ENCODE measurements around the gene ATXN1. TPM values are rescaled to one million over a fixed set of nuclear protein-coding genes. Genes with fewer than 3 reads are reported as not detected.

ATXN1 gene
- polyA plus RNA-seq, 1 donor (not counting 4 experiments of a cell fraction or from before 2014, with no cell fraction given): 9.7 TPM

GRCh38 chr6:16766836-16767745, 5.8 kb upstream of the ATXN1 start:
- dilution Hi-C loops (cut with MboI; ENCODE audit: extremely low pct_ligation_motif_present, low sequenced_read_pairs): no loop called here
- no peaks in the 10 kb centered on the region for H3K9me3 ChIP-seq (ENCODE audit: control insufficient read depth, low read depth, low read length)
- TF ChIP-seq EZH2 (IDR thresholded peaks at IDR 0.05; ENCODE audit: low read length) (no peak), CTCF (optimal IDR thresholded peaks at IDR 0.05 in 1 of 3, IDR thresholded peaks at IDR 0.05 in 1 of 3, conservative IDR thresholded peaks at IDR 0.05 in 1 of 3; ENCODE audit: extremely low read depth in 1 of 3, insufficient read depth in 2 of 3, low read length in 3 of 3) (no peak)
- DNase-seq (ENCODE audit: low read depth, low spot score): no peak
- no peaks in the 10 kb centered on the region for H3K79me2 ChIP-seq (ENCODE audit: control insufficient read depth, insufficient read depth, low read length)
- H3K4me3 ChIP-seq (ENCODE audit: control insufficient read depth in 2 of 3, extremely low read depth in 1 of 3, insufficient read depth in 2 of 3, low read depth in 1 of 3, low read length in 3 of 3): no peak overlapping the region
- H3K27me3 ChIP-seq (ENCODE audit: control insufficient read depth, extremely low read depth, insufficient read depth, low read length): no peaks in the 10 kb centered on the region
- H4K20me1 ChIP-seq (ENCODE audit: control insufficient read depth, extremely low read depth, insufficient read depth, low read length): no peaks in the 10 kb centered on the region
- no peak for FAIRE-seq
- no peaks in the 10 kb centered on the region for H3K36me3 ChIP-seq (ENCODE audit: control insufficient read depth in 2 of 2, extremely low read depth in 1 of 2, insufficient read depth in 2 of 2, low read length in 2 of 2)
- H3K9ac ChIP-seq (ENCODE audit: control insufficient read depth, extremely low read depth, insufficient read depth, low read length): no peak overlapping the region
- H3K9me1 ChIP-seq (ENCODE audit: control insufficient read depth, extremely low read depth, insufficient read depth, low read length): no peaks in the 10 kb centered on the region
- no peak overlapping the region for H3K4me2 ChIP-seq (ENCODE audit: control insufficient read depth, extremely low read depth, insufficient read depth, low read depth, low read length)
- H3K4me1 ChIP-seq (ENCODE audit: control insufficient read depth, extremely low read depth, insufficient read depth, low read length): peaks cover 51% of the 10 kb centered on the region
- H3K27ac ChIP-seq (ENCODE audit: control insufficient read depth, insufficient read depth, low read length): no peak overlapping the region
- no peak overlapping the region for H2AFZ ChIP-seq (ENCODE audit: control insufficient read depth, low read length)

GRCh38 chr6:16766043-16766536, 4.8 kb upstream of the ATXN1 start:
- Histone ChIP-seq H4K20me1 (ENCODE audit: control insufficient read depth, extremely low read depth, insufficient read depth, low read length) (no peaks in the 10 kb centered on the region), H3K4me1 (ENCODE audit: control insufficient read depth, extremely low read depth, insufficient read depth, low read length) (peaks cover 51% of the 10 kb centered on the region), H3K4me2 (ENCODE audit: control insufficient read depth, extremely low read depth, insufficient read depth, low read depth, low read length) (peak overlapping the region; percentile 34), H3K79me2 (ENCODE audit: control insufficient read depth, insufficient read depth, low read length) (no peaks in the 10 kb centered on the region), H3K9ac (ENCODE audit: control insufficient read depth, extremely low read depth, insufficient read depth, low read length) (no peak overlapping the region), H3K36me3 (ENCODE audit: control insufficient read depth in 2 of 2, extremely low read depth in 1 of 2, insufficient read depth in 2 of 2, low read length in 2 of 2) (no peaks in the 10 kb centered on the region), H3K27ac (ENCODE audit: control insufficient read depth, insufficient read depth, low read length) (peak overlapping the region; percentile 2), H3K4me3 (ENCODE audit: control insufficient read depth in 2 of 3, extremely low read depth in 1 of 3, insufficient read depth in 2 of 3, low read depth in 1 of 3, low read length in 3 of 3) (no peak overlapping the region), H3K27me3 (ENCODE audit: control insufficient read depth, extremely low read depth, insufficient read depth, low read length) (no peaks in the 10 kb centered on the region), H3K9me3 (ENCODE audit: control insufficient read depth, low read depth, low read length) (no peaks in the 10 kb centered on the region), H2AFZ (ENCODE audit: control insufficient read depth, low read length) (no peak overlapping the region), H3K9me1 (ENCODE audit: control insufficient read depth, extremely low read depth, insufficient read depth, low read length) (no peaks in the 10 kb centered on the region)
- TF ChIP-seq EZH2 (IDR thresholded peaks at IDR 0.05; ENCODE audit: low read length): no peak
- no peak for TF ChIP-seq CTCF (optimal IDR thresholded peaks at IDR 0.05 in 1 of 3, IDR thresholded peaks at IDR 0.05 in 1 of 3, conservative IDR thresholded peaks at IDR 0.05 in 1 of 3; ENCODE audit: extremely low read depth in 1 of 3, insufficient read depth in 2 of 3, low read length in 3 of 3)
- dilution Hi-C loops (cut with MboI; ENCODE audit: extremely low pct_ligation_motif_present, low sequenced_read_pairs): no loop called here
- no peak for DNase-seq (ENCODE audit: low read depth, low spot score)
- no peak for FAIRE-seq

Measured in keratinocyte (primary cell).